Stimulated activated CD8-positive, alpha-beta memory T cell treated with anti-CD3 and anti-CD28 coated beads, Interleukin-15, amount 100 ng/mL, for 1 hour (primary cell): ENCODE measurements around the gene MED14.
A peak's percentile ranks its signal among the peaks of the same experiment; 100 is the strongest.
"Not testable (repeated sequence)": the region's sequence is repeated elsewhere in the genome, so short reads cannot be mapped to it uniquely, and the experiment has no call there.

Experiments used
- DNase-seq: peaks from one replicate; pipeline ENCODE4 v3.0.0-alpha.2; 2020; ENCODE audit warnings: low read depth

Gene MED14

DNA sequence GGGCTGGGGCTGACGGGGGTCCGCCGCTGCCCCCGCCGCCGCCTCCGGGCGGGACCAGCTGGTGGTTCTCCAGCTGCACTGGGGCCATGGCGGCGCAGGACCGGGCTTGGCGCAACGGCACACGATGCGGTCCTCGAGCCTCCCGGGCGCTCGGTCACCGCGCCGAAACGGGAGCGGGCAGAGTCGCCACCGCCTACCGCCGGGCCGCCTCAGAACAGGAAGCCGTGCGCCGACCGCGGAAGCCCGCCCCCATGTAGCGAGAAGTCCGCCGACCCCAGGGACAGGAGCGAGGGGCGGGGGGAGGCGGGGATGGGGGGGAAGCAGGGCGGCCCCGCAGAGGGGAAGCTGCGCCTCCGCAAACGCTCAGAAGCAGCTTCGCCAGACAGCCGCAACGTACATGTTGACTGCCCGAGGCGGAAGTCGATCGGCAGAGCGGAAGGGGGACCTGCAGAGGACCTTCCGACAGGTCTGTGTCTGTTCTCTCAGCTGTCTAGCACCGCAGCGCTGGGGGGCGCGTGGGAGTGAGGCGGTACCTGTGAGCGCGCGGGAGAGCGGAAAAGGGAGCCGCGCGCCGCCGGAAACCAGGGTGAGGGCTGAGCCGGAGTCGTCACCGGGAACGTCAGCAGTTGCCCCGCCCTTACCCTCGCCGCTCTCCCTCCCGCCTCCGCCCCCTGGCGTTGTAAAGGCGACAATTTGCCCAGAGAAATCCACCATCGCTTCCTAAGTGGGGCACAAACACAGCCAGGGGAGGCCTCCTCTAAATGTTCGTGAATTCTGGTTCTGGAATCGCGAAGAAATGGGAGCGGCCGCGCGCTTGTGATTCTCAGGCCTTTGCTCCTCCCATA lies at the start of gene MED14:
TSS of gene MED14 (minus strand) at position 218 of the 845 bp plus-strand sequence. CDS start at position 88, 130 bp downstream.
- peak; percentile 74 for DNase-seq

GRCh38 chrX:40784516-40785151 lies 49.3 kb upstream of the MED14 start:
- DNase-seq, result no peak

DNA sequence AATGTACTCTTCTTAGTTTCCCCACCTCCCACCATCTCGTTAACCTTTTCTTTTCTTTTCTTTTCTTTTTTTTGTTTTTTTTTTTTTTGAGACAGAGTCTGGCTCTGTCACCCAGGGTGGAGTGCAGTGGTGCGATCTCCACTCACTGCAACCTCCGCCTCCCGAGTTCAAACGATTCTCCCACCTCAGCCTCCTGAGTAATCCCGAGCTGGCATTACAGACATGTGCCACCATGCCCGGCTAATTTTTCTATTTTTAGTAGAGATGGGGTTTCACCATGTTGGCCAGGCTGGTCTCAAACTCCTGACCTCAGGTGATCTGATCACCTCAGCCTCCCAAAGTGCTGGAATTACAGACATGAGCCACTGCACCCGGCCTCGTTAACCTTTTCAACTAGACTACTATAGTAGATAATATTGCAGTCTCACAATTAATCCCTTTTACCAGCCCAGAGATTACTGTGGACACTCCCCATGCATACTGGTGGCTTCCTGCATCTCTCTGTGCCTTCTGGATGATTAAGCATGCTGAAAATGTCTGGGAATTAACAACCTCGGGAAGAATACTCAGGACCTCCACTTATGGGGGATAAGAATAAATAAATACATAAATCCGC lies 47.4 kb upstream of the MED14 start:
- DNase-seq, result not testable (repeated sequence)

- no peak for DNase-seq
Observed at GRCh38 chrX:40780951-40781350, 45.6 kb upstream of the MED14 start.

GRCh38 chrX:40780082-40780481 lies 44.7 kb upstream of the MED14 start:
- DNase-seq, result no peak

GRCh38 chrX:40778861-40779575 lies 43.7 kb upstream of the MED14 start:
- no peak for DNase-seq

DNA sequence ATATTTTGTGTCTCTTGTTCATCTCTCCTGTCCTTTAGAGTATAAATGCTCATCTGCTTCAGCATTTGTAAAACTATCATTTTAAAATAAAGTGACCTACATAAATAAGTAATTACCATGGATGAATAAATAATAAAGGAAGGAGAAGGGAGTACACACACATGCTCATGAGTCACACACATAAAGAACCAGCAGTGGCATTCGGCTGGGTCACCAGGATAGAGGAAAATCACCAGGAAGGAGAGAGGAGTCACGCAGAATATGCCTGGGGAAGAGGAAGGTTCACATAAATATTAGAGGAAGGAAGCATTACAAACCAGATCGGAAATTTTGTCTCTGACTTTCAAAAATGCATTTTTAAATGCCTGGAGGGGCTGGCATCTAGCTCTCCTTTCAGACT lies 38.5 kb upstream of the MED14 start:
- no peak for DNase-seq

GRCh38 chrX:40773188-40773587 lies 37.8 kb upstream of the MED14 start:
- DNase-seq, result no peak

GRCh38 chrX:40772290-40772689 lies 36.9 kb upstream of the MED14 start:
- DNase-seq, result no peak

DNA sequence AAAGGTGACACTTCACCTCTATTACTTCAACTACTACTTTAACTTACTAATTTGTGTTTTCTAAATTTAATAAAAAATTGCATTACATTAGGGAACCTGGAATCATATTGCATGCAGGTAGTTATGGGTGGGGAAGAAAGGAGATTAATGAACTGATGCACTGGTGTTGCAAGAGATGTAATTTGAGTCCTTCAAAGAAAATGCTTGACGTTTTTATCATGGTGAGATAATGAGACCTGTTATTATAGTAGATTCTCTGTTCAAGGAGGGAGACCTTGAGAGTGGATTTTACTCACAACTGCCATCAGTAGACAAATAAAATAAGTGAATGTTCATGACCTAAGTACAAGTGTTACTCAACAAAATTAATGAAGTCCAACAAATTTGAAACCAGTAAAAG lies 26.4 kb upstream of the MED14 start:
- no peak for DNase-seq

- DNase-seq, result no peak
Observed at GRCh38 chrX:40759374-40759773, 24.0 kb upstream of the MED14 start.

- DNase-seq, result no peak
Observed at GRCh38 chrX:40757058-40757457, 21.7 kb upstream of the MED14 start.

GRCh38 chrX:40755291-40756249 lies 20.2 kb upstream of the MED14 start:
- no peak for DNase-seq

DNA sequence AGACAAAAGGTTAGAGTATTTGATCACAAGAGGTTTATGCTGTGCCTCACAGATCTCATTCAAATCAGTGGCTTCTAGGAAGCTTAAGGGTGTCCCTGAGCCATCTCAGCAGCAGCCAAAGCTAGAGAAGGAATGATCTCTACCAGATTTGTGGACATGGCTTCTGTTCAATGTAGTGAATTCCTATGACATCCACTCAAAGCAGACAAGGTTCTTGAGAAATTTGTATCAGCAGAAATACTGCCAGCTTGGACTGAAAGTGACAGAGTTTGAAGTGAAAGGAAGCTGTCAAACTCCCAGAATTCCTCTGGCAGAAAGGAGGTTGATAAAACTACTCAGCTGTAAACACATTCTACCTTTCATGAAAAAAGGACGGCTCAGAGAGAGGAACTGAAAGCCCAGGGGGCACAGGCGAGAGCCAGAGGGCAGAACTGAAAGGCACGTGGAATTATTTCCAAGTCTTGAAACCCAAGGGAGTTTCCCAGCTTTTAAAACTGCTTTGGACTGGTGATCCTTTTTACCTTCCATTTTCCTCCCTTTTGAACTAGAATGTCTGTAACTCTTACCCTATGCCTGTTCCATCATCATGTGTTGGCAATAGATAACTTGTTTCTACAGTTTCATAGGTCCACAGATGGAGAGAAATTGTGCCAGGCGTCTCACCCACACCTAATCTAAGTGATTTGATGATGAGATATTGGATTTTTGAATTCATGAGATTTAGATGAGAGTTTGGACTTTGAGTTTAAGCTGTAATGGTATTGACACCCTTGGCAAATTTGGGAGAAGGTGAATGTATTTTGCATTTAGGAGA lies 14.5 kb upstream of the MED14 start:
- DNase-seq, result no peak

DNA sequence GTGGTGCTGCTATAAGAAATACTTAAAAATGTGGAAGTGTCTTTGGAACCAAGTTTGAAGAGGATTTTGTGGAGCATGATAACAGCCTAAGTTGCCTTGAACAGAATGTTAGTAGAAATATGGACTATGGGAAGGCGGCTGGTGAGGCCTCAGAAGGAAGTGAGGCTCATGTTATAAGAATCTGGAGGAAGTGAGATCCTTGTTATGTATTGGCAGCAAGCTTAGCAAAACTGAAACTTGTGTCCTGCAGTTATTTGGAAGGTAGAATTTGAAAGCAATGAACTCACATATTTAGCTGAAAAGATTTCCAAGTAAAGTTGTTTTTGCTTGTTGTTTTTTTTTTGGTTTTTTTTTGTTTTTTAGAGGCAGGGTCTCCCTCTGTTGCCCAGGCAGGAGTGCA lies 13.6 kb upstream of the MED14 start:
- DNase-seq, result no peak

DNA sequence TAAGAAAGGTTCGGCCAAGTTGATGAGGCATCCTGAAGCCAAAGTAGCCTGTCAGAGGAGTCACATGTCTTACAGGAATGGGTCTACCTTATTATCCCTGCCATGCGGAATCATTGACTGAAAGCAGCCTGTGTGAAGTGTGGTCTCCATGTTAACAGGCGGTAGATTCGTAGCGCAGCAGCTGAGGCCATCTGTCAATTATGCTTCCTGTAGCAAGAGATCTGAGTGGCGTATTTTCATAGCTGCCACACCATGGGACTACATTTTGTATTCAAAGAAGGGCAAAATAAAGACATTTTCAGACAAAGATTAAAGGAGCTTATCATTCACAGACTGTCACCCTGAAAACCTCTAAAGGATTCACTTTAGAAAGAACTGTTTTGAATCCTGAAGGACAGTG lies 11.2 kb upstream of the MED14 start:
- DNase-seq, result no peak

DNA sequence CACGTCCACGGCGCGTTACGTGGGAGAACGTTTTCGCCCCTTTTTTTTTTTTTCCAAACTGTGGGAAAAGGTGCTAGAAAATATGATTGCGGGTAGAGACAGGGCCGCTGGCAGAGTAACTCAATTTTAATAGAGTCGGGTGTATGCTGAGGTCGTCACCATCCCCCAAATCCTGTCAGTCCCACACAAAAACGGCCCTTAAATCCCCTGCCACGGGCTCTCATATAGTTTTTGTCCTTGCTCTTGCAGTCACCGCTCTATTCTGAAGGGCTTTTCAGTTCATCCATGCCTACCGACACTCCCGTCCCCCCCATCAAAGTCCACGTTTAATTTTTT lies 796 bp upstream of the MED14 start:
- DNase-seq, result no peak

DNA sequence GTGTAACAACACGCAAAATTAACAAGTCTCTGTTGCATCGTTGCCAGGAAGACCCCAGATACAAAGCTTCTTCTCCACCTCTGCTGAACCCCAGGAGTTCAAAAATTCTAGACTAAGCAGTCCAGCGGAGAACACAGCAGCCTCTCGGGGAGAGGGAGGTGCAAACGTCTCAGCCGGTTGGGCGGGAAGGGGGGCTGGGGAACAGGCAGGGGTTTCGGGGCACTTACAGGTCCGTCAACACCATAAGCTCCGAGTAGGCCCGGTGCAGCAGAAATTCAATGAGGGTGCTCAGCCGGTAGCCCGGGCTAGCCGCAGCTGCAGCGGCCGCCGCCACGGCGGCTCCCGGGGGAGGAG lies 394 bp downstream of the MED14 start:
- peak; percentile 13 for DNase-seq

DNA sequence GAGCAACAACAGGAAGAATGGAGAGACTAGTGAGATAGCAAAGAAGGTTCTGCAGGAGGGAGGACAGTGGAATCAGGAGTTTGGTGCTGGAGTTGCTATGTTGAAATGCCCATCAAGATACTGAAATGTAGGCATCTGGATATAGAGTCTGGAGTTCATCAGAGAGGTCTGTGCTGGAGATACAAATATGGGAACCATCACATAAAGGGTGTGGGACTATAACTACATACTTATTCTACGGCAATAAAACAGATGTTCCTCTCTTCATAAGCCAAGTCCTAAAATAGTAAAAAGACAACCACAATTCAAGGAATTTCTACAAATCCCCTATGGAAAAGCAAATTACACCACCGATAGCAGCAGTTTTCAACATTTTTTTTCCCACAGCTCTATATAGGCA lies 1.6 kb downstream of the MED14 start:
- DNase-seq, result no peak

GRCh38 chrX:40732499-40732898 lies 2.8 kb downstream of the MED14 start:
- not testable (repeated sequence) for DNase-seq
